CD4-positive, alpha-beta T cell (primary cell): Measurements from ENCODE around the gene RPS16. TPM values are rescaled to one million over a fixed set of nuclear protein-coding genes. Genes with fewer than 3 reads are reported as not detected.

ENCODE experiments used
- ATAC-seq: fragments of 200-7000 bp; cut with Tn5 transposase; one replicate; pipeline ENCODE4 v1.10.0; 2022; ENCODE audit warnings: mild to moderate bottlenecking; ENCODE audit not compliant: poor library complexity
- CTCF ChIA-PET: fragments of 350-600 bp; sonication (Branson Sonifier 250); formaldehyde crosslinking; loops from one replicate; lab custom pipeline; 2021; ENCODE audit warnings: antibody characterized with exemption, inconsistent platforms; lab: Charles Lee
- POLR2A ChIA-PET: fragments of 350-600 bp; sonication (Branson Sonifier 250); formaldehyde crosslinking; loops from one replicate; lab custom pipeline; 2021; ENCODE audit warnings: antibody characterized with exemption, inconsistent platforms; lab: Charles Lee
- DNase-seq, 14 experiments: peaks; one replicate each; pipeline ENCODE4 v3.0.0-alpha.2; 2013 to 2020; ENCODE audit warnings: mixed read lengths in 2 of 14
- H3K27ac ChIP-seq, 2 donors: one replicate each; pipeline versions ENCODE4 v1.5.1 to v1.7.0; 2013; ENCODE audit warnings: low read length in 2 of 2, low read depth in 1 of 2, mild to moderate bottlenecking in 1 of 2
- H3K27me3 ChIP-seq, 2 experiments: 1 replicate in 1 of 2; 2 replicates in 1 of 2; pipeline versions ENCODE4 v1.6.1 to v1.7.0; 2013; ENCODE audit warnings: low read length in 2 of 2, control low read depth in 1 of 2, mild to moderate bottlenecking in 1 of 2, moderate library complexity in 1 of 2; ENCODE audit not compliant: insufficient read depth in 2 of 2, control insufficient read depth in 1 of 2
- H3K36me3 ChIP-seq: one replicate; pipeline ENCODE4 v1.6.1; 2013; ENCODE audit warnings: low read length, control low read depth; ENCODE audit not compliant: insufficient read depth
- H3K4me1 ChIP-seq: one replicate; pipeline ENCODE4 v1.6.1; 2013; ENCODE audit warnings: low read length, control low read depth; ENCODE audit not compliant: insufficient read depth
- H3K4me3 ChIP-seq: one replicate; pipeline ENCODE4 v1.5.1; 2013; ENCODE audit warnings: mild to moderate bottlenecking, low read length, moderate library complexity
- H3K9me3 ChIP-seq, 2 experiments: 1 replicate in 1 of 2; 2 replicates in 1 of 2; pipeline versions ENCODE4 v1.6.1 to v1.7.0; 2013; ENCODE audit warnings: low read length in 2 of 2, mild to moderate bottlenecking in 2 of 2, control low read depth in 1 of 2, moderate library complexity in 1 of 2; ENCODE audit not compliant: control insufficient read depth in 1 of 2, insufficient read depth in 1 of 2
- H3K27ac Mint-ChIP-seq: one replicate; pipeline ENCODE4 v1.8.0; 2020; ENCODE audit warnings: mixed read lengths
- H3K27me3 Mint-ChIP-seq: one replicate; pipeline ENCODE4 v1.8.0; 2021; ENCODE audit warnings: mixed read lengths
- H3K36me3 Mint-ChIP-seq: one replicate; pipeline ENCODE4 v1.8.0; 2021; ENCODE audit warnings: low read depth, mixed read lengths
- H3K4me1 Mint-ChIP-seq: one replicate; pipeline ENCODE4 v1.8.0; 2021; ENCODE audit warnings: low read depth, mixed read lengths
- H3K4me3 Mint-ChIP-seq: one replicate; pipeline ENCODE4 v1.8.0; 2020; ENCODE audit warnings: mild to moderate bottlenecking, mixed read lengths
- H3K9me3 Mint-ChIP-seq: one replicate; pipeline ENCODE4 v1.8.0; 2020; ENCODE audit warnings: mixed read lengths
- intact Hi-C, 2 experiments: fragments of 100-400 bp; cut with DNase I in 1 of 2; cut with micrococcal nuclease in 1 of 2; formaldehyde crosslinking; loops; one replicate each; pipeline versions ENCODE4 v1.15.1 to v1.9.0; 2023 to 2025; cut with DNase I, micrococcal nuclease
- total RNA-seq, 174 experiments: library from RNA in 2 of 174; stranded (reverse) in 2 of 174; gene quantifications; one replicate each; pipeline ENCODE4 v1.2.3 and lab custom pipeline; 2021 to 2026
- TF ChIP-seq, protein P1 (sequence below): fragments of 200-600 bp; IDR thresholded peaks from one replicate; pipeline ENCODE4 v1.8.0; 2022; ENCODE audit warnings: antibody characterized with exemption, mild to moderate bottlenecking

Gene RPS16
- total RNA-seq, 2 experiments from 2014 or later, result 4,625 to 4,839 TPM

DNA sequence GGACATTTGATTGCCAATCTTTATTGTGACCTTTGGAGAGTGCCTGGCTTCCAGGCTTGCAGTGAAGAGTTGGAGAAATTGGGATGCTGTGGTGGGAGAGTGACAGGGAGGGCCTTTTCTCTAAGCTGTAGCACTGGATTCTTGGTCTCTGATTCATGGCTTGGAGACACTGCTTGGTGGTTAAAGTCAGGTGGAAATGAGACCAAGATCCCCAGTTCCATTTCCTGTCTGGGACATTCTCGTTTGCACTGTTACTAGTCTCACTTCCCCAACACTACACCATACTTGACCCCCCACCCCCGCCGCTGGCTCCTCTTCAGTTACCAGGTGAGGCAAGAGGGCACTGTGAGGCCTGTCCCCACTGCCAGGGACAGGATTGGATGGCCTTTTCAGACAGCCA lies 12.5 kb upstream of the RPS16 start:
- ATAC-seq, result no peak
- Mint-ChIP-seq H3K9me3 (no peaks in the 10 kb centered on the region), H3K4me3 (peak overlapping the region; percentile 75), H3K4me1 (peaks cover 78% of the 10 kb centered on the region), H3K36me3 (peaks cover 55% of the 10 kb centered on the region), H3K27me3 (no peaks in the 10 kb centered on the region), H3K27ac (peak overlapping the region; percentile 78)
- no peak for DNase-seq
- ChIA-PET CTCF (no interaction called here), POLR2A (interaction anchor here (0.9 kb wide), 1 partner anchor 12 kb away, joined by 3 read pairs; the partner anchor contains the start of gene RPS16)
- Histone ChIP-seq H3K27me3 (no peaks in the 10 kb centered on the region), H3K27ac (peak overlapping the region in 1 of 2 donors; percentile 0), H3K4me3 (no peak overlapping the region), H3K36me3 (peaks cover 35% of the 10 kb centered on the region), H3K9me3 (no peaks in the 10 kb centered on the region), H3K4me1 (peaks cover 68% of the 10 kb centered on the region)
- TF ChIP-seq, protein P1, sequence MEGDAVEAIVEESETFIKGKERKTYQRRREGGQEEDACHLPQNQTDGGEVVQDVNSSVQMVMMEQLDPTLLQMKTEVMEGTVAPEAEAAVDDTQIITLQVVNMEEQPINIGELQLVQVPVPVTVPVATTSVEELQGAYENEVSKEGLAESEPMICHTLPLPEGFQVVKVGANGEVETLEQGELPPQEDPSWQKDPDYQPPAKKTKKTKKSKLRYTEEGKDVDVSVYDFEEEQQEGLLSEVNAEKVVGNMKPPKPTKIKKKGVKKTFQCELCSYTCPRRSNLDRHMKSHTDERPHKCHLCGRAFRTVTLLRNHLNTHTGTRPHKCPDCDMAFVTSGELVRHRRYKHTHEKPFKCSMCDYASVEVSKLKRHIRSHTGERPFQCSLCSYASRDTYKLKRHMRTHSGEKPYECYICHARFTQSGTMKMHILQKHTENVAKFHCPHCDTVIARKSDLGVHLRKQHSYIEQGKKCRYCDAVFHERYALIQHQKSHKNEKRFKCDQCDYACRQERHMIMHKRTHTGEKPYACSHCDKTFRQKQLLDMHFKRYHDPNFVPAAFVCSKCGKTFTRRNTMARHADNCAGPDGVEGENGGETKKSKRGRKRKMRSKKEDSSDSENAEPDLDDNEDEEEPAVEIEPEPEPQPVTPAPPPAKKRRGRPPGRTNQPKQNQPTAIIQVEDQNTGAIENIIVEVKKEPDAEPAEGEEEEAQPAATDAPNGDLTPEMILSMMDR, result no peak
- intact Hi-C loops, result loop anchor here (5.0 to 10.0 kb wide), 2 partner anchors 34 to 747 kb away; partner anchors contain the start of genes MAP3K10 (in 1 of the 2) and TIMM50 (in 1 of the 2)

DNA sequence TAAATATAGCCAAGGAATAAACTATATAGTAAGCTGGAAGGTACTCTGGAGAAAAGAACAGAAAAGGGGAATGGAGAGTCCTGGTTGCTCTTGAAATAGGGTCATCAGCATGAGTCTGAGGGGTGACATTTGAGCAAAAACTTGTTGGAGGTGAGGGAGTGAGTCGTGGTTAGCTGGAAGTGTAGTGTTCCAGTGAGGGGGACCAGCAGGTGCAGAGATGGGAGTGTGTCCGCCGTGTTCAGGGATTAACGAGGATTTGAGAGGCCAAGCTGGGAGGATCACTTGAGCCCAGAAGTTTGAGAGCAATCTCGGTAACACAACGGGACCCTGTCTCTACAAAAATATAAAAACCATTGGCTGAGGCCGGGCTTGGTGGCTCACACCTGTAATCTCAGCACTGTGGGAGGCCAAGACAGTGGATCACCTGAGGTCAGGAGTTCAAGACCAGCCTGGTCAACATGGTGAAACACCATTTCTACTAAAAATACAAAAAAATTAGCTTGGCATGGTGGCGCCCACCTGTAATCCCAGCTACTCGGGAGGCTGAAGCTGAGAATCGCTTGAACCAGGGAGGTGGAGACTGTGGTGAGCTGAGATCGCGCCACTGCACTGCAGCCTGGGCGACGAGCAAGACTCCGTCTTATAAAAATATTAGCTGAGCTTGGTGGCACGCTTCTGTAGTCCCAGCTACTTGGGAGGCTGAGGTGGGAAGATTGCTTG lies 10.8 kb upstream of the RPS16 start:
- Histone ChIP-seq H3K4me1 (peaks cover 60% of the 10 kb centered on the region), H3K4me3 (peak overlapping the region; percentile 99), H3K27ac (peak overlapping the region; percentile 89 to 94), H3K9me3 (no peaks in the 10 kb centered on the region), H3K27me3 (no peaks in the 10 kb centered on the region), H3K36me3 (peaks cover 18% of the 10 kb centered on the region)
- TF ChIP-seq, protein P1, result no peak
- H3K27me3 Mint-ChIP-seq, result no peaks in the 10 kb centered on the region
- H3K4me3 Mint-ChIP-seq, result peak overlapping the region; percentile 98
- intact Hi-C loops, result loop anchor here (5.0 to 10.0 kb wide), 2 partner anchors 36 to 748 kb away; partner anchors contain the start of genes MAP3K10 (in 1 of the 2) and TIMM50 (in 1 of the 2)
- CTCF ChIA-PET, result interaction anchor here (1.1 to 2.5 kb wide), 3 partner anchors 28 to 56 kb away, joined by 3 to 12 read pairs (median 3); partner anchors contain the start of gene TIMM50
- DNase-seq (no peak), ATAC-seq (no peak)
- H3K9me3 Mint-ChIP-seq, result no peaks in the 10 kb centered on the region
- POLR2A ChIA-PET, result interaction anchor here (1.8 to 3.9 kb wide), 6 partner anchors 13 to 86 kb away, joined by 15 to 163 read pairs (median 24); partner anchors contain the start of genes EID2B, MED29, PAF1 and PLEKHG2
- peaks cover 38% of the 10 kb centered on the region for H3K36me3 Mint-ChIP-seq
- H3K27ac Mint-ChIP-seq, result peak overlapping the region; percentile 91
- H3K4me1 Mint-ChIP-seq, result peaks cover 60% of the 10 kb centered on the region

DNA sequence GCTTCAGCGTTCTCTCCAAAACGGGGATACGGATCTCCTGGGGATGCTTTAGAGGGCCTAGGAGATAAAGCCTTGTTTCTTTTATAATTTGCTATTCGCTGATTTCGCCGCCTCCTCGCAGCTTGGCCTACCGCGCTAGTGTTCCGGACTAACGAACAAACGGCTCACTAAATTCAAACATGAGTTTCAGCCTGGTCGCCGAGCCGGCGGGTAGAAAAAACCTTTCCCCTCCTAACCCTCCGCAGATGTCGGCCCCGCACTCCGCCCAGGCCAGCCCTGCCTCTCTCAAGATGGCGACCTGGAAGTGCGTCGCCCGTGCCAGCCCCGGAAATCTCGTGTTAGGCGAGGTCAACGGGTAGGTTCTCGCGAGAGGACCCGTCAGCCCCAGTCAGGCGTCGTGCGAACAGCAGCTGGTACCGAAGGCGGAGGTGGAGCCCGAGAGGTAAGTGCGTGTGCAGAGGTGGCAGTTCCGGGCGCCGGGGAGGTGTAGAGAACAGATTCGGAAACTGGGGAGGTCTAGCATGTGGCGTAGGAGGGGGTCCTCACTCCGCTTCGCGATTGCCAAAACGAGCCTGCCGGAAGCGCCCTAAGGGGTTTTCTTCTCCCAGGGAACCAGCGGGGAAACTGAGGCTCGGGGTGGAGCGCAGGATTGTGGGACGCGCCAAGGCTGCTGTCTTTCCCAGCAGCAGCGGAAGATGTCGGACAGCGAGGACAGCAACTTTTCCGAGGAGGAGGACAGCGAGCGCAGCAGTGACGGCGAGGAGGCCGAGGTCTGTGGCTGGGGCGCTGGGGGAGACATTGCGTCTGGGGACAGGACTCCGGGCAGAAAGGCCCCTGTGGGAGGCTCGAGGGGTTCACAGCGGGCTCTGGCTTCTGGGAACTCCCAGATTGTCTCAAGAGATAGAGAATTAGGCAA lies 9.7 kb upstream of the RPS16 start, which contains the start of gene SUPT5H:
Gene SUPT5H, plus strand, starts transcription at position 387 of the 916 bp plus-strand sequence. Its CDS starts 309 bp downstream, at position 696.
- DNase-seq (peak; percentile 94 to 100 (median 97)), ATAC-seq (peak; percentile 93)
- peak within 1 kb of the TSS; percentile 89 to 94 for H3K27ac ChIP-seq
- peak within 1 kb of the TSS; percentile 99 for H3K4me3 ChIP-seq
- no peaks in the 10 kb centered on the region for H3K9me3 Mint-ChIP-seq
- peak within 1 kb of the TSS; percentile 98 for H3K4me3 Mint-ChIP-seq
- H3K4me1 Mint-ChIP-seq, result peaks cover 56% of the 10 kb centered on the region
- POLR2A ChIA-PET, result interaction anchor here (0.5 to 3.9 kb wide), 25 partner anchors 12 to 834 kb away, joined by 3 to 163 read pairs (median 6); partner anchors contain the start of genes DYRK1B, EID2B, FBL and GMFG
- CTCF ChIA-PET, result interaction anchor here (0.6 to 2.5 kb wide), 5 partner anchors 10 to 55 kb away, joined by 3 to 12 read pairs (median 5); partner anchors contain the start of genes MED29, PAF1, PLEKHG2 and RPS16
- H3K27me3 ChIP-seq, result no peaks in the 10 kb centered on the region
- peaks cover 54% of the 10 kb centered on the region for H3K4me1 ChIP-seq
- H3K27ac Mint-ChIP-seq, result peak within 1 kb of the TSS; percentile 91
- H3K27me3 Mint-ChIP-seq, result no peaks in the 10 kb centered on the region
- intact Hi-C loops, result loop anchor here (1.0 to 10.0 kb wide), 7 partner anchors 9 to 749 kb away; partner anchors contain the start of genes MED29 (in 2 of the 2), PAF1 (in 2 of the 2), TIMM50 (in 2 of the 2) and MAP3K10 (in 1 of the 2)
- TF ChIP-seq, protein P1, result no peak
- no peaks in the 10 kb centered on the region for H3K9me3 ChIP-seq
- peaks cover 31% of the 10 kb centered on the region for H3K36me3 Mint-ChIP-seq
- peaks cover 16% of the 10 kb centered on the region for H3K36me3 ChIP-seq
